ENCODE data around the gene LILRB2.

- no peak for TF ChIP-seq EZH2 (IDR thresholded peaks at IDR 0.05; ENCODE audit: borderline replicate concordance, low read depth, low read length, severe bottlenecking)
- no peak for TF ChIP-seq CTCF (IDR thresholded peaks at IDR 0.05; ENCODE audit: extremely low read depth in 1 of 2, insufficient read depth in 1 of 2, low read depth in 1 of 2, low read length in 2 of 2)
- TF ChIP-seq POLR2A (IDR thresholded peaks at IDR 0.05; ENCODE audit: low read depth, low read length), result no peak
- TF ChIP-seq, protein P1, sequence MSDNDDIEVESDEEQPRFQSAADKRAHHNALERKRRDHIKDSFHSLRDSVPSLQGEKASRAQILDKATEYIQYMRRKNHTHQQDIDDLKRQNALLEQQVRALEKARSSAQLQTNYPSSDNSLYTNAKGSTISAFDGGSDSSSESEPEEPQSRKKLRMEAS (IDR thresholded peaks at IDR 0.05; ENCODE audit: insufficient read depth, insufficient read length), result no peak
These were observed 27.3 kb downstream of the LILRB2 start for GRCh38 chr19:54253331-54254194.

Data from endothelial cell of umbilical vein (primary cell).